Measurements from ENCODE around the gene ZC3H18. TPM values are rescaled to one million over a fixed set of nuclear protein-coding genes. Genes with fewer than 3 reads are reported as not detected.

ZC3H18 gene
- total RNA-seq, 1 experiment from 2014 or later: 13.2 TPM

- no peaks in the 10 kb centered on the region for H3K36me3 ChIP-seq
- no peaks in the 10 kb centered on the region for H3K27me3 ChIP-seq
- no peak overlapping the region for H3K4me3 ChIP-seq
- DNase-seq: no peak
- no peaks in the 10 kb centered on the region for H3K9me3 ChIP-seq
Observed at GRCh38 chr16:88530858-88531203, 39.4 kb upstream of the ZC3H18 start.

- DNase-seq: no peak
- Histone ChIP-seq H3K36me3 (no peaks in the 10 kb centered on the region), H3K27me3 (no peaks in the 10 kb centered on the region), H3K4me3 (no peak overlapping the region), H3K9me3 (no peaks in the 10 kb centered on the region)
Observed at GRCh38 chr16:88531346-88531745, 38.9 kb upstream of the ZC3H18 start.

GRCh38 chr16:88531931-88532433, 38.2 kb upstream of the ZC3H18 start:
- no peak for DNase-seq
- no peaks in the 10 kb centered on the region for H3K27me3 ChIP-seq
- H3K9me3 ChIP-seq: no peaks in the 10 kb centered on the region
- H3K4me3 ChIP-seq: no peak overlapping the region
- H3K36me3 ChIP-seq: no peaks in the 10 kb centered on the region

GRCh38 chr16:88532434-88533241, 37.6 kb upstream of the ZC3H18 start:
- no peaks in the 10 kb centered on the region for H3K36me3 ChIP-seq
- DNase-seq: no peak
- H3K9me3 ChIP-seq: no peaks in the 10 kb centered on the region
- no peaks in the 10 kb centered on the region for H3K27me3 ChIP-seq
- no peak overlapping the region for H3K4me3 ChIP-seq

GRCh38 chr16:88533381-88533917, 36.8 kb upstream of the ZC3H18 start:
- H3K36me3 ChIP-seq: no peaks in the 10 kb centered on the region
- no peak overlapping the region for H3K4me3 ChIP-seq
- no peaks in the 10 kb centered on the region for H3K27me3 ChIP-seq
- no peak for DNase-seq
- H3K9me3 ChIP-seq: no peaks in the 10 kb centered on the region

GRCh38 chr16:88533932-88534637, 36.1 kb upstream of the ZC3H18 start:
- peak overlapping the region; percentile 44 for H3K4me3 ChIP-seq
- no peaks in the 10 kb centered on the region for H3K9me3 ChIP-seq
- H3K36me3 ChIP-seq: no peaks in the 10 kb centered on the region
- no peaks in the 10 kb centered on the region for H3K27me3 ChIP-seq
- peak; percentile 69 for DNase-seq

GRCh38 chr16:88534638-88535190, 35.5 kb upstream of the ZC3H18 start:
- DNase-seq: peak; percentile 52
- Histone ChIP-seq H3K27me3 (no peaks in the 10 kb centered on the region), H3K9me3 (no peaks in the 10 kb centered on the region), H3K36me3 (no peaks in the 10 kb centered on the region), H3K4me3 (peak overlapping the region; percentile 48)

- H3K4me3 ChIP-seq: peak overlapping the region; percentile 48
- H3K36me3 ChIP-seq: no peaks in the 10 kb centered on the region
- DNase-seq: no peak
- H3K9me3 ChIP-seq: no peaks in the 10 kb centered on the region
- no peaks in the 10 kb centered on the region for H3K27me3 ChIP-seq
Observed at GRCh38 chr16:88535191-88535856, 34.9 kb upstream of the ZC3H18 start.

GRCh38 chr16:88535857-88536222, 34.4 kb upstream of the ZC3H18 start:
- H3K27me3 ChIP-seq: no peaks in the 10 kb centered on the region
- no peaks in the 10 kb centered on the region for H3K36me3 ChIP-seq
- H3K9me3 ChIP-seq: no peaks in the 10 kb centered on the region
- no peak overlapping the region for H3K4me3 ChIP-seq
- no peak for DNase-seq

GRCh38 chr16:88536510-88536909, 33.7 kb upstream of the ZC3H18 start:
- Histone ChIP-seq H3K9me3 (no peaks in the 10 kb centered on the region), H3K4me3 (no peak overlapping the region), H3K27me3 (no peaks in the 10 kb centered on the region), H3K36me3 (no peaks in the 10 kb centered on the region)
- no peak for DNase-seq

GRCh38 chr16:88536971-88537751, 33.0 kb upstream of the ZC3H18 start:
- H3K36me3 ChIP-seq: no peaks in the 10 kb centered on the region
- no peaks in the 10 kb centered on the region for H3K9me3 ChIP-seq
- no peaks in the 10 kb centered on the region for H3K27me3 ChIP-seq
- DNase-seq: no peak
- no peak overlapping the region for H3K4me3 ChIP-seq

- DNase-seq: no peak
- Histone ChIP-seq H3K9me3 (no peaks in the 10 kb centered on the region), H3K27me3 (no peaks in the 10 kb centered on the region), H3K36me3 (no peaks in the 10 kb centered on the region), H3K4me3 (no peak overlapping the region)
Observed at GRCh38 chr16:88537859-88538258, 32.3 kb upstream of the ZC3H18 start.

- Histone ChIP-seq H3K36me3 (no peaks in the 10 kb centered on the region), H3K9me3 (peaks cover 5% of the 10 kb centered on the region), H3K27me3 (no peaks in the 10 kb centered on the region), H3K4me3 (no peak overlapping the region)
- no peak for DNase-seq
Observed at GRCh38 chr16:88538366-88539060, 31.7 kb upstream of the ZC3H18 start.

- Histone ChIP-seq H3K4me3 (no peak overlapping the region), H3K27me3 (no peaks in the 10 kb centered on the region), H3K9me3 (peaks cover 8% of the 10 kb centered on the region), H3K36me3 (no peaks in the 10 kb centered on the region)
- no peak for DNase-seq
Observed at GRCh38 chr16:88539261-88539651, 30.9 kb upstream of the ZC3H18 start.

GRCh38 chr16:88539652-88540345, 30.4 kb upstream of the ZC3H18 start:
- Histone ChIP-seq H3K9me3 (peaks cover 8% of the 10 kb centered on the region), H3K27me3 (no peaks in the 10 kb centered on the region), H3K36me3 (no peaks in the 10 kb centered on the region), H3K4me3 (no peak overlapping the region)
- DNase-seq: no peak

All from MG63 (cell line).